GM18951 (cell line): ENCODE measurements around the gene TRIM37.

Experiments
- POLR2A ChIP-seq: IDR thresholded peaks from 4 replicates; pipeline ENCODE4 v1.6.1; 2011; ENCODE audit warnings: mild to moderate bottlenecking; ENCODE audit not compliant: insufficient read length, insufficient read depth; ENCODE audit errors: extremely low read depth
- in situ Hi-C: fragments of 300-500 bp; cut with MboI; formaldehyde crosslinking; loops from one replicate; pipeline ENCODE4 v1.12.0; 2022; ENCODE audit warnings: low sequenced_read_pairs, mixed read lengths, inconsistent platforms; ENCODE audit not compliant: unreplicated experiment

The TRIM37 gene

DNA sequence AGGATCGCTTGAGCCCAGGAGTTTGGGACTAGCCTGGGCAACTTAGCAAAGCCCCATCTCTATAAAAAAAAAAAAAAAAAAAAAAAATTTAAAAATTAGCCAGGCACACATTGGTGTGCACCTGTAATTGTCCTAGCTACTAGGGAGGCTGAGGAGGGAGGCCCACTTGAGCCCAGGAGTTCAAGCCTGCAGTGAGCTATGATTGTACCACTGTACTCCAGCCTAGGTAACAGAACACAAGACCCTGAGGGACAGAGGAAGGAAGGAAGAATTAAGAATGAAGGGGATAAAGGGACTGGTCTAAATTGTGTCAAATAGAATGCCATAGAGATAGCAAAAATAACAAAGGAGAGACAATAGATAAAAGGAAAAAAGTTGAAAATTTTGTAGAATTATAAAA, 102.8 kb downstream of the TRIM37 start:
- in situ Hi-C loops = loop anchor here (10.0 kb wide), 2 partner anchors 419 to 489 kb away; partner anchors contain the start of gene MTMR4
- no peak for TF ChIP-seq POLR2A

GRCh38 chr17:59002848-59003247, 103.8 kb downstream of the TRIM37 start:
- in situ Hi-C loops = loop anchor here (10.0 kb wide), 2 partner anchors 418 to 488 kb away; partner anchors contain the start of gene MTMR4
- TF ChIP-seq POLR2A = no peak

GRCh38 chr17:59002126-59002525, 104.6 kb downstream of the TRIM37 start:
- no peak for TF ChIP-seq POLR2A
- in situ Hi-C loops = loop anchor here (10.0 kb wide), 2 partner anchors 417 to 487 kb away; partner anchors contain the start of gene MTMR4

DNA sequence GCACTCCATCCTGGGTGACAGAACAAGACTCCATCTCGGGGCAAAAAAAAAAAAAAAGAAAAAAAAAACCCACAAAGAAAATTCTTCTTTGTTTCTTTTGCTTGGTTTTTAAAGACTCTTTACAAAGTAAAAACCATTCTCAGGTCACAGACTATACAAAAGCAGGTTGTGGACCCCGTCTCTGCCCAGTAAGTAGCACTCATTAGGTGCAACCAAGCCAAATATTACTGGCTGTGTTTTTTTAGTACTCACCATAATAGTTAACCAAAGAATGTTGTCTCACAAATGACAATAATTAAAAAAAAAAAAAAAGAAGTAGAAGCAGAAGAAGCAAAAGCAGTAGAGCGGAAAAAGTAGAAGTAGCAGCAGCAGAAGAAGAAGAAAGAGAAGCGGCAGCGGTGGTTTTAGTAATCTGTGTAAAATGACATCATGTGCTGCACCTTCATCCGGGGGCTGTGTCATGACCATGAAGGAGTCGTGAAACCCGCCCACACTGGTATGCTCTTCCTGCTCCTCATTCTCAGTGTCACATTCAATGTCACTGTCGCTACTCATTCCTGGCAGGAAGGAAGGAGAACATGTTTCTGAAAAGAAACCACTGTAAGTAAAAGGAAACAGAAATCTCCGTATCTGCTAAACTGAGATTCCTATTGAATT, 105.4 kb downstream of the TRIM37 start:
- in situ Hi-C loops = loop anchor here (10.0 kb wide), 2 partner anchors 416 to 486 kb away; partner anchors contain the start of gene MTMR4

GRCh38 chr17:59000022-59000421, 106.7 kb downstream of the TRIM37 start:
- no peak for TF ChIP-seq POLR2A
- in situ Hi-C loops = loop anchor here (10.0 kb wide), 2 partner anchors 415 to 485 kb away; partner anchors contain the start of gene MTMR4

More for the DNA sequence above, 105.4 kb downstream of the TRIM37 start:
- TF ChIP-seq POLR2A = peak; percentile 50

GRCh38 chr17:58999500-58999899, 107.2 kb downstream of the TRIM37 start:
- in situ Hi-C loops = loop anchor here (10.0 kb wide), 1 partner anchor 285 kb away; no protein-coding TSS in a partner anchor
- no peak for TF ChIP-seq POLR2A

DNA sequence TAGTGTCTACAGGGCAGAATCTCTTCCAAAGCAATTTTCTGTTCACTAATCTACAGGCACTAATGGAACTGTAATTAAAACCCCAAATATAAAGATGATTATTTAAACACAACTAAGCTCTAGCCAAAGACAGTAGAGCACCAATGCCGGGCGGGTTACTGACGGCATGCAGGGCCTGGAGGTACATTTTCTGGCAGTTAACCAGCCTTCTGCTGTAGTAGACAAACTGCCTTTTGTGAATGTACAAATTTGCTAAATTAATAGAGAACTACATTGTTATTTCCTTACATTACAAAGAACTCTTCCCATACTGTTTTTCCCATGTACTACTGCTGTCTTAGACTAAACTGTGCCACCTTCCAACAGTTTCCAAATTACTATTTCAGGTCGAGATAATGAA, 107.8 kb downstream of the TRIM37 start:
- in situ Hi-C loops = loop anchor here (10.0 kb wide), 1 partner anchor 284 kb away; no protein-coding TSS in a partner anchor
- no peak for TF ChIP-seq POLR2A

DNA sequence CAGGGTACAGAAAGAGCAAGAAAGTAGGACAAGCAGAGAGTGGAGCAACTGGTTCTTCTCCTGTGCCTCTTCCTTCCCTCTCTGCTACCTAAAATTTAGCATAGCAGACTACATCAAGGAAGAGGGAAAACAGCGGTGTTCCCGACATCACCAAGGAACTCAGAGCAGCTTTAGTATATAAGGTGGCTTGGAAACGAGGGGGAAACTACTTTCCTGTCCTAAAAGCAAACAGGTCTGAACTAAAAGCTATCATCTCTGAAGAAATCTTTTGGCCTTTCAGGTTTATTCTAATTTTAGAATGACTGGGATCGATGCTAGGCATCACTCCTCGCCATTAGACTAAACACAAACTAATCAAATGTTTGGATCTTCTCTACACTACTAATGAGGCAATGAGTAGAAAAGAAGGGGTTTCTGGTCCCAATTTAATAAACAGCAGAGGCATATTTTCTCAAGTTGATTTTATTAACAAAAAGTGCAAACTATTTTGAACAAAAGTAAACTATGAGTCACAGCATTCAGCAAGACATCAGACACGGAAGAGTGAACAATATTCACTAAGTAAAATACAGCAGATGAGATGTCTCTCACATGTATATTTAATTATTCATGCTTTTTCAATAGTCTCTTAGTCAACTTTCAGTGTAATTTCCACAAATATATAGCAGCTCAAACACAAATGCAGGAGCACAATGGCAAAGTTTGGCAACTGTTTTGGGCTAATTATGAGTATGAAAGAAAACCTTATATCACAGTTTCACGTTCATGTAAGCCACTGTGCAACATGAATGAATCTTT, 108.7 kb downstream of the TRIM37 start:
- in situ Hi-C loops = loop anchor here (10.0 kb wide), 1 partner anchor 283 kb away; no protein-coding TSS in a partner anchor
- no peak for TF ChIP-seq POLR2A

DNA sequence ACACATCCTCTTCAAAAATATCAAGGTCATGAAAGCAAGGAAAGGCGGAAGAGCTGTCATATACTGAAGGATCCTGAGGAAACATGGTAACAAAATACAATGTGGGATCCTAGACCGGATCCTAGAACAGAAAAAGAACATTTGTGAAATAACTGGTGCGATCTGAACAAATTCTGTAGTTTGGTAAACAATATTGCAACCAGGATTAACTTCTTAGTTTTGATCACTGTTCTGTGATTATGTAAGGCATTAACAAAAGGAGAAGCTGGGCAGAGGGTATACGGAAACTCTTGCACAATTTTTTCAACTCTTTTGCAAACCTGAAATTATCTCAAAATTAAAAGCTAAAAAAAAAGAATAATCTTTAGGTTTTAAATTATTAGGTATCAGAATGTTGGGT, 109.7 kb downstream of the TRIM37 start:
- in situ Hi-C loops = loop anchor here (10.0 kb wide), 1 partner anchor 282 kb away; no protein-coding TSS in a partner anchor

DNA sequence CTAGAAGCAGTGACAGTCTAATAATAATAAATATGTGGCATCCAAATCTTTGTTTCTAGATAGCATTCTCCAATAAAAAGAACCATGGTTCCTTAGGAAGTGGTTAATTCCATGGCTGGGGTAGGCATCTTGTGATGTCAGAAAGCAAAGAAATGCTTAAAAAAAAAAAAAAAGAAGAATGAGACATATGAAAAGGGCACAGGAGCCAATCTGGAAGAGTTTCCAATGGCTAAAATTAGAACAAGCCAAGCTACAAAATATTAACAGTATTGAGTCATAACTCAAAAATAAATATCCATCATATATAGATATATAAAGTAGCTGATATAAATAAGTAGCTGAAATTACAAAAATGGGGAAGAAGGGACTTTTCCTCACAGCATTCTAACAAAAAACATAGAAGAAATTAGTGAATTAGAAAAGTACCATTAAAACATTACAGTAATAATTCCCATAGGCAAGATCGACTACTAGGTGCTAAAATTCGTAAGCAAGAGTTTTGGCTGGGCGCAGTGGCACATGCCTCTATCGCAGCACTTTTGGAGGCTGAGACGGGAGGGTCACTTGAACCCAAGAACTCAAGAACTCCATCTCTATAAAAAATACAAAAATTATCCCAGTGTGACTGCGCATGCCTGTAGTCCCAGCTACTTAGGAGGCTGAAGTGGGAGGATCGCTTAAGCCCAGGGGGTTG, 111.3 kb downstream of the TRIM37 start:
- in situ Hi-C loops = loop anchor here (10.0 kb wide), 1 partner anchor 281 kb away; no protein-coding TSS in a partner anchor
- TF ChIP-seq POLR2A = no peak

More for the DNA sequence above, 109.7 kb downstream of the TRIM37 start:
- no peak for TF ChIP-seq POLR2A

DNA sequence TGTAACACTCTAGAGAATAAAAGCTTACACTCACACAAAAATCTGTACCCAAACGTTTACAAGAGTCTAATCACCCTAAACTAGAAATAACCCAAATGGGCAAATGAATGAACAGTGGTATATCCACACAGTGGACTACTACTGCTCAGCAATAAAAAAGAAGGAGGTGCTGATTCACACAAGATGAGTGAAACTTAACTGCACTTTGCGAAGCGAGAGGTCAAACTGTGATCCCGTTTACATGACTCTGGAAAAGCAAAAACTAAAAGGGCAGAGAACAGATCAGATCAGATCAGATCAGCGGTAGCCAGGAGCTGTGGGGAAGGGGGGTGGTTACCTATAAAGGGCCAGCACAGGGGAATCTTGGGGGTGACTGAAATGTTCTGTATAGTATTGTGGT, 113.4 kb downstream of the TRIM37 start:
- in situ Hi-C loops = loop anchor here (10.0 kb wide), 1 partner anchor 279 kb away; no protein-coding TSS in a partner anchor
- TF ChIP-seq POLR2A = no peak

- no peak for TF ChIP-seq POLR2A
- in situ Hi-C loops = loop anchor here (10.0 kb wide), 1 partner anchor 277 kb away; no protein-coding TSS in a partner anchor
Measured at GRCh38 chr17:58991718-58992331, 114.9 kb downstream of the TRIM37 start.
